GM18517 (cell line): ENCODE measurements around the gene GALNS.
A peak's percentile ranks its signal among the peaks of the same experiment; 100 is the strongest.
"Not testable (repeated sequence)": the region's sequence is repeated elsewhere in the genome, so short reads cannot be mapped to it uniquely, and the experiment has no call there.

Source experiments
- ATAC-seq: cut with Tn5 transposase; IDR thresholded peaks from one replicate; pipeline ENCODE4 v1.9.1; 2021; ENCODE audit warnings: mild to moderate bottlenecking, moderate library complexity; ENCODE audit not compliant: unreplicated experiment

Gene GALNS

GRCh38 chr16:88856828-88857727, at the start of gene GALNS, which contains the start of gene TRAPPC2L:
Gene GALNS (minus strand): TSS chr16:88856947. CDS start chr16:88856877, 70 bp downstream.
Gene TRAPPC2L (plus strand): TSS chr16:88857127. CDS start chr16:88857151, 24 bp downstream.
- ATAC-seq, result peak; percentile 70

- no peak for ATAC-seq
Measured at GRCh38 chr16:88906020-88906419, 49.3 kb upstream of the GALNS start.

DNA sequence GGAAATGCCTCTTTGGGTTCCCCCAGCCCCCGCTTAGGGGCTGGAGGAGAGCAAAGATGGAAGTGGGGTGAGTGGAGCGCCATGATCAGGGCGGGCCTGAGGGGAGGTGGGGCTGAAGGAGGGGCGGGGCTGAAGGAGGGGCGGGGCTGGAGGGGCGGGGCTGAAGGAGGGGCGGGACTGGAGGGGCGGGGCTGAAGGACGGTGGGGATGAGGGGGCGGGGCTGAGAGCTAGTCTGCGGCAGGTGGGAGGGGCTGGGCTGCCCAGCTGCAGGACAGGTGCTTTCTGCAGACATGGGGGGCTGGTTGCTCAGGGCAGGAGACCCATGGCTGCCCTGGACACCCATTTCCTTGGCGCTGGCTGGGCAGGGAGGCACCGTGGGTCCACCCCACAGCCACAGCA, 48.8 kb upstream of the GALNS start:
- no peak for ATAC-seq

DNA sequence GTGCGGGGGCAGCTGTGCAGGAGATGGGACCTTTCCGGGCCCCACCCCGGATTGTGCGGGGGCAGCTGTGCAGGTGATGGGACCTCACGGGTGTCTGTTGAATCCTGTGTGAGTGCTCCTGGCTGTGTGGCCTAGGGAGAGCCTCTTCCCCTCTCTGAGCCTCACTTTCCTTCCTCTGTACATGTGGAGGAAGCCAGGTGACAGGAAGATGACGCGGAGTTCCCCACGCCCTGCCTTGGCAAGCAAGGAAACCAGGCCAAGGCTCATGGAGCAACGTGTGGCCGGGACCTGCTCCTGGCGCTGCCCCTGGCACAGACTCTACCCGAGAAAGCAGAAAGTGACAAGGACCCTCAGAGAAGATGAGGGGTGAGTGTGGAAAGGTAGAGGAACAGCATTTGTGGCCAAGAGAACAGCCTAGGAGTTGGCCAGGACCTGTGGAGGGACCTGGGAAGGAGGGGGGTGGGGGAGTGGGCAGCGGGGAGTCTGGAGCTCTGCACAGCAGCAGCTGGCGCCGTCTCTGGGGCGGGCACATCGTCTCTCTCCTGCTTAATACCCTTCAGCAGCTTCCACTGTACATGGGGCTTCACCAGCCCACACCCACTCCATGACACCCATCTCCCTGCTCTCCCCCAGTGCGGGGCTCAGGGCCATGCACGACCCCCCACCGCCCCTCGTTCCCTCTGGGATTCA, 48.1 kb upstream of the GALNS start:
- ATAC-seq, result no peak

- ATAC-seq, result no peak
Measured at GRCh38 chr16:88903267-88903666, 46.5 kb upstream of the GALNS start.

- no peak for ATAC-seq
Measured at GRCh38 chr16:88902744-88903143, 46.0 kb upstream of the GALNS start.

GRCh38 chr16:88901718-88902337, 45.1 kb upstream of the GALNS start:
- no peak for ATAC-seq

DNA sequence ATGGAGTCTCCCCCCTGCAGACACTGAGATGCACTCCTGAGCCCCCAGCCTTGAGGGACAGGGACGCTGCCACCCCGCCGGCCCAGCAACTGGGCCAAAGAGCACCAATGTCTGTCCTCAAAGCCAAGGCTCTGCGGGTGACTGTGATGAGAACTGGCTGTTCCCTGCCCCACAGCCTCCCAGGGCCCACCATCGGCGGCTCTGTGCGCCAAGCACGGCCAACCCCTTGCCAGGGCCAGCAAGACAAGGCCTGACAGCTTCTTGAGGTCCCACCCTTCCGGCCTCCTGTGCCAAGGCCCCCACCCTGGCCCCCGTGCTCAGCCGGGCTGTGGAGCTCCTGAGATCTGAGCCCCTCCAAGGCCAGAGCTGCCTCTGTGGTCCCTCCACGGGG, 43.9 kb upstream of the GALNS start:
- ATAC-seq, result no peak

GRCh38 chr16:88899901-88900661, 43.3 kb upstream of the GALNS start:
- ATAC-seq, result no peak

DNA sequence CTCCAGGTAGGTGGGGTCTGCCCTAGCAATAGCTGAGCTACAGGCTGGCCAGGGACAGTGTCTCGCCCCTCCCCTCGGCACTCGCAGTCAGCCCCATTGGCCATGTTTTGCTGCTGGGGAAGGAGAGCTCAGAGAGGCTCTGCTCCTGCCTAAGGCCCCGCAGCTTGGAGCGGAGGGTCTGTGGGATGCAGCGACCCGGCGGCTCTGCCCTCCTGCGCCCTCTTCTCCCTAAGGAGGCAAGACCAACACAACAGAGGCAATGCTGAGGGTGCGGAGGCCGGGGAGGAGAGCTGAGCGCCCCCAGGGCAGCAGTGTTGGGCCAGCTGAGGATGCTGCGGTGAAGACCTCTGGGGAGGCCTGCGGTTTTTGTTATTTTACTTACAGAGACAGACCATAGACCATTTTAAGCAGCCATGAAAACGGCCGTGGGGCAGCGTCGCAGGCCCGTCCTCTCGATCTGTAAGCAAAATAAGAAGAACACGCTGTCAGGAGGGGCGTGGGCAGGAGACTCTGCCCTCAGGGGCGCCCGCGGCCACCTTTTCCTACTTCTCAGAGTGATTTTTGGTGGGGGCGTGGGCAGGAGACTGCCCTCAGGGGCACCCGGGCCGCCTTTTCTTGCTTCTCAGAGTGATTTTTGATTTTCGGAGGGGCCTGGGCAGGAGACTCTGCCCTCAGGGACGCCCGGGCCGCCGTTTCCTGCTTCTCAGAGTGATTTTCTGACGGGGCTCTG, 41.1 kb upstream of the GALNS start:
- no peak for ATAC-seq

DNA sequence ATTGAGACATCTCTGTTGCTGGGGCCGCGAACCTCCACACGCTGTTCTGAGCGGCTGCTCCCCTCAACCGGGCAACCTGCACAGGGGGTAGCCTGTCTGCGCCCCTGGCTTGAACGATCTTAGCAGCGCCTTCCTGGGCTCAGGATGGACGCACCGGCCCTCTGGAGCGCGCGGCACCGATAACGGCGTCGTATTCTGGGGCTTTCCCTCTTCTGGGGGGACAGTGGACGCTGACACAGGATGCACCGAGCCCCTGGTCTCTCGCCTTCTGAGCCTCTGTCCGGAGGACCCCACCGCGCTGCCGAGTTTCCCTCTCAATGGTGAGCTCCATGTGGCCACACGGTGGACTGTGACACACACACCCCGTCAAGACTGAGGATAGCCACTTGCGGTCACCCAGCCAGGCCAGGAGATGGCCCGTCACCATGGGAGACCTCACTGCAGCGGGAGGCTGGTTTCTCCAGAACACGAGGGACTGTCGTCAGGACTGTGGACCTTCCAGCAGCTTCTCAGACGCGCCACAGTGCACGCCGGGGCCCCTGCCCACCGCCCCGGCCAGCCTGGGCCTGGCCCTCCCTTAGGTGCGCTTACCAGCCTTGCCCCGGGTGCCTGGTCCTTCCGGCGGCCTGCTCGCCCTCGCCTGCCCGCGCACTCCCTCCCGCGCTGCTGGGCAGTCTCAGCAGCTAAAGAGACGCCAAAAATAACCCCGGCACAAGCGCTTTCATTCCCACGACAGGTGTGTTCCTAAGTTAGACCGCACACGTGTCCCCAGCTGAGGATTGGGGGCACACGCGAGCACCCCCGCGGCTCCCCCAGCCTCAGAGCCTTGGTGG, 39.7 kb upstream of the GALNS start:
- no peak for ATAC-seq

- no peak for ATAC-seq
Measured at GRCh38 chr16:88895335-88895734, 38.6 kb upstream of the GALNS start.

- ATAC-seq, result no peak
Measured at GRCh38 chr16:88894681-88895300, 38.0 kb upstream of the GALNS start.

- not testable (repeated sequence) for ATAC-seq
Measured at GRCh38 chr16:88894266-88894665, 37.5 kb upstream of the GALNS start.

GRCh38 chr16:88893127-88893968, 36.6 kb upstream of the GALNS start:
- no peak for ATAC-seq

- ATAC-seq, result no peak
Measured at GRCh38 chr16:88892065-88892464, 35.3 kb upstream of the GALNS start.

DNA sequence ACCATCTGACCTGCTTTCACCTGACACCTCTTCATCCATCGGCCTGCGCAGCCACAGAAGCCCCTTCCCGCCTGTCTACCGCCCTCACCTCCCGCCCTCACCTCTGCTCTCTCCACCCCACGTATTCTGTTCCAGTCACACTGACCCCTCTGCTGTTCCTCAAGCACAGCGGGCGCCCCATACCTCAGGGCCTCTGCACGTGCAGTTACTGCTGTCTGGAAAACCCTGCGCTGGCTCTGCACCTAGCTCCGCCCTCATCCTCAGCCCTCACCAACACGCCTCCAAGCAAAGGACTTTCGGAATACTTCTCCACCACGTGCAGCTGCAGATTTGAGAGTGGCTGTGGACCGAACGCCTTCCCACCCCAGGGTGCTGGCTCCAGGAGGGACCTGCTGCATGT, 34.3 kb upstream of the GALNS start:
- ATAC-seq, result no peak
